Upper lobe of right lung (tissue), 1 donor: ENCODE data around the gene HS6ST1. TPM values are rescaled to one million over a fixed set of nuclear protein-coding genes. Genes with fewer than 3 reads are reported as not detected.
A peak's percentile ranks its signal among the peaks of the same experiment; 100 is the strongest.

Experiments
- ATAC-seq: fragments of 200-7000 bp; cut with Tn5 transposase; one replicate; pipeline ENCODE4 v1.9.1; 2020; ENCODE audit warnings: mild to moderate bottlenecking, moderate library complexity
- DNase-seq: peaks from one replicate; pipeline ENCODE4 v3.0.0-alpha.2; 2020
- H3K27ac ChIP-seq: fragments of 200-600 bp; one replicate; pipeline ENCODE4 v1.8.0; 2022
- H3K27me3 ChIP-seq: fragments of 200-600 bp; one replicate; pipeline ENCODE4 v1.8.0; 2022; ENCODE audit warnings: mild to moderate bottlenecking
- H3K36me3 ChIP-seq: fragments of 200-600 bp; one replicate; pipeline ENCODE4 v1.8.0; 2022
- H3K4me1 ChIP-seq: fragments of 200-600 bp; one replicate; pipeline ENCODE4 v1.8.0; 2022
- H3K4me3 ChIP-seq: fragments of 200-600 bp; one replicate; pipeline ENCODE4 v1.8.0; 2022; ENCODE audit warnings: mild to moderate bottlenecking
- H3K9me3 ChIP-seq: fragments of 200-600 bp; one replicate; pipeline ENCODE4 v1.8.0; 2022
- CTCF ChIP-seq: fragments of 200-600 bp; IDR thresholded peaks from one replicate; pipeline ENCODE4 v1.8.0; 2022; ENCODE audit warnings: antibody characterized with exemption
- intact Hi-C: fragments of 100-400 bp; cut with DNase I; formaldehyde crosslinking; loops from one replicate; pipeline ENCODE4 v1.11.0; 2022
- total RNA-seq: library from RNA; stranded (reverse); fragmentation: NEBNext Ultra II Directional; extraction: Animal tissue kit (Norgen Biotek cat#: 25700); gene quantifications from one replicate; pipeline ENCODE4 v1.2.1, GENCODE V29; 2021
- donor health status: DM: no; HTN: yes; CAD: no; lungs with severe emphysema.

HS6ST1 gene
- total RNA-seq, 1 donor from 2014 or later, result 33.2 TPM

GRCh38 chr2:128235581-128235980 is 83.1 kb downstream of the HS6ST1 start:
- H3K4me3 ChIP-seq, result no peak overlapping the region
- H3K9me3 ChIP-seq, result no peaks in the 10 kb centered on the region
- no peak for ATAC-seq
- H3K27ac ChIP-seq, result no peak overlapping the region
- DNase-seq, result peak; percentile 35
- H3K4me1 ChIP-seq, result peaks cover 4% of the 10 kb centered on the region
- H3K27me3 ChIP-seq, result peaks cover 6% of the 10 kb centered on the region
- no peaks in the 10 kb centered on the region for H3K36me3 ChIP-seq
- TF ChIP-seq CTCF, result no peak
- intact Hi-C loops, result no loop called here

- Histone ChIP-seq H3K4me3 (no peak overlapping the region), H3K27ac (no peak overlapping the region), H3K4me1 (peaks cover 4% of the 10 kb centered on the region), H3K27me3 (peaks cover 6% of the 10 kb centered on the region), H3K36me3 (no peaks in the 10 kb centered on the region), H3K9me3 (no peaks in the 10 kb centered on the region)
- peak; percentile 15 for DNase-seq
- no peak for ATAC-seq
- TF ChIP-seq CTCF, result no peak
- intact Hi-C loops, result no loop called here
These were observed 84.1 kb downstream of the HS6ST1 start for GRCh38 chr2:128234613-128235012.

- Histone ChIP-seq H3K27ac (no peak overlapping the region), H3K36me3 (no peaks in the 10 kb centered on the region), H3K9me3 (no peaks in the 10 kb centered on the region), H3K27me3 (peaks cover 6% of the 10 kb centered on the region), H3K4me3 (peak overlapping the region; percentile 77), H3K4me1 (peaks cover 4% of the 10 kb centered on the region)
- ATAC-seq (no peak), DNase-seq (peak; percentile 20)
- no peak for TF ChIP-seq CTCF
- intact Hi-C loops, result no loop called here
These were observed 84.8 kb downstream of the HS6ST1 start for GRCh38 chr2:128233790-128234395.

GRCh38 chr2:128232965-128233789 is 85.5 kb downstream of the HS6ST1 start:
- peak overlapping the region; percentile 42 for H3K27ac ChIP-seq
- TF ChIP-seq CTCF, result peak; percentile 95
- peaks cover 4% of the 10 kb centered on the region for H3K4me1 ChIP-seq
- H3K4me3 ChIP-seq, result peak overlapping the region; percentile 77
- no peaks in the 10 kb centered on the region for H3K36me3 ChIP-seq
- peak; percentile 96 for DNase-seq
- intact Hi-C loops, result no loop called here
- H3K9me3 ChIP-seq, result no peaks in the 10 kb centered on the region
- H3K27me3 ChIP-seq, result peaks cover 6% of the 10 kb centered on the region
- ATAC-seq, result peak; percentile 98

GRCh38 chr2:128228894-128229293 is 89.8 kb downstream of the HS6ST1 start:
- intact Hi-C loops, result no loop called here
- no peak overlapping the region for H3K4me3 ChIP-seq
- no peaks in the 10 kb centered on the region for H3K9me3 ChIP-seq
- ATAC-seq (no peak), DNase-seq (no peak)
- no peak for TF ChIP-seq CTCF
- H3K27ac ChIP-seq, result no peak overlapping the region
- no peaks in the 10 kb centered on the region for H3K36me3 ChIP-seq
- peaks cover 6% of the 10 kb centered on the region for H3K27me3 ChIP-seq
- peaks cover 3% of the 10 kb centered on the region for H3K4me1 ChIP-seq
